OCI-LY1 (cell line): Measurements from ENCODE around the gene ZBTB45.

Source experiments
- H2AFZ ChIP-seq: fragments of 200-600 bp; sonication (generic), shearing (Covaris generic); 2 replicates; pipeline ENCODE4 v1.6.0; 2014; ENCODE audit warnings: antibody characterized with exemption, mild to moderate bottlenecking, low read length
- H3F3A ChIP-seq: fragments of 200-600 bp; sonication (generic), shearing (Covaris generic); 2 replicates; pipeline ENCODE4 v1.6.0; 2014; ENCODE audit warnings: mild to moderate bottlenecking, antibody characterized with exemption, low read length, moderate library complexity; ENCODE audit not compliant: insufficient read depth
- H3K27ac ChIP-seq: fragments of 200-600 bp; sonication (generic); 2 replicates; pipeline ENCODE4 v1.5.1; 2014; ENCODE audit warnings: low read length, mixed run types, mild to moderate bottlenecking, low read depth; ENCODE audit not compliant: poor library complexity, severe bottlenecking
- H3K27me3 ChIP-seq: fragments of 200-600 bp; sonication (generic); 2 replicates; pipeline ENCODE4 v1.6.0; 2014; ENCODE audit warnings: antibody characterized with exemption, mild to moderate bottlenecking, low read length, moderate library complexity; ENCODE audit not compliant: insufficient read depth
- H3K36me3 ChIP-seq: fragments of 200-600 bp; sonication (generic); 2 replicates; pipeline ENCODE4 v1.6.1; 2014; ENCODE audit warnings: mild to moderate bottlenecking, antibody characterized with exemption, low read length, moderate library complexity, mixed read lengths; ENCODE audit not compliant: insufficient read depth
- H3K4me1 ChIP-seq: fragments of 200-600 bp; sonication (generic); 2 replicates; pipeline ENCODE4 v1.5.1; 2014; ENCODE audit warnings: mild to moderate bottlenecking, low read length, moderate library complexity; ENCODE audit not compliant: insufficient read depth, severe bottlenecking
- H3K4me2 ChIP-seq: fragments of 200-600 bp; sonication (generic), shearing (Covaris generic); 2 replicates; pipeline ENCODE4 v1.6.1; 2014; ENCODE audit warnings: low read length
- H3K4me3 ChIP-seq: fragments of 200-600 bp; sonication (generic); 2 replicates; pipeline ENCODE4 v1.5.1; 2014; ENCODE audit warnings: low read length, low read depth, mild to moderate bottlenecking, mixed read lengths; ENCODE audit not compliant: poor library complexity, severe bottlenecking
- H3K79me2 ChIP-seq: fragments of 200-600 bp; shearing (Covaris generic); 2 replicates; pipeline ENCODE4 v1.6.1; 2016; ENCODE audit warnings: mixed run types, low read length, mixed read lengths; ENCODE audit not compliant: insufficient read depth
- H3K9ac ChIP-seq: fragments of 200-600 bp; sonication (generic), shearing (Covaris generic); 2 replicates; pipeline ENCODE4 v1.6.1; 2014; ENCODE audit warnings: mild to moderate bottlenecking, low read length, mixed read lengths
- H3K9me2 ChIP-seq: fragments of 200-600 bp; sonication (generic), shearing (Covaris generic); 2 replicates; pipeline ENCODE4 v1.6.1; 2014; ENCODE audit warnings: low read depth, mild to moderate bottlenecking, low read length, mixed read lengths
- H3K9me3 ChIP-seq: fragments of 200-600 bp; shearing (Covaris generic); 2 replicates; pipeline ENCODE4 v1.6.1; 2014; ENCODE audit warnings: low read length, mixed read lengths
- H4K20me1 ChIP-seq: fragments of 200-600 bp; sonication (generic), shearing (Covaris generic); 2 replicates; pipeline ENCODE4 v1.6.0; 2016; ENCODE audit warnings: mild to moderate bottlenecking, low read length; ENCODE audit not compliant: insufficient read depth
- EZH2 ChIP-seq: fragments of 200-600 bp; sonication (generic), shearing (Covaris generic); IDR thresholded peaks from 2 replicates; pipeline ENCODE4 v1.8.0; 2017; ENCODE audit warnings: borderline replicate concordance, mixed run types, mild to moderate bottlenecking, antibody characterized with exemption, low read length, moderate library complexity, mixed read lengths
- TF ChIP-seq, protein P1 (sequence below): fragments of 200-600 bp; sonication (generic), shearing (Covaris generic); IDR thresholded peaks from 2 replicates; pipeline ENCODE4 v1.5.1; 2017; ENCODE audit warnings: mild to moderate bottlenecking, antibody characterized with exemption, low read length, moderate library complexity, mixed read lengths

The ZBTB45 gene

GRCh38 chr19:58550362-58551122 lies 30.9 kb upstream of the ZBTB45 start:
- no peak overlapping the region for H3K27ac ChIP-seq
- H3K4me1 ChIP-seq, result peaks cover 33% of the 10 kb centered on the region
- no peaks in the 10 kb centered on the region for H3K9me3 ChIP-seq
- 0 out of 2 replicates have a peak, but pooled peaks cover 7% of the 10 kb centered on the region for H3F3A ChIP-seq
- H4K20me1 ChIP-seq, result no peaks in the 10 kb centered on the region
- no peaks in the 10 kb centered on the region for H3K9me2 ChIP-seq
- peaks cover 83% of the 10 kb centered on the region for H3K36me3 ChIP-seq
- no peaks in the 10 kb centered on the region for H3K27me3 ChIP-seq
- H2AFZ ChIP-seq, result no peak overlapping the region
- no peak overlapping the region for H3K4me3 ChIP-seq
- no peak overlapping the region for H3K4me2 ChIP-seq
- TF ChIP-seq, protein P1, sequence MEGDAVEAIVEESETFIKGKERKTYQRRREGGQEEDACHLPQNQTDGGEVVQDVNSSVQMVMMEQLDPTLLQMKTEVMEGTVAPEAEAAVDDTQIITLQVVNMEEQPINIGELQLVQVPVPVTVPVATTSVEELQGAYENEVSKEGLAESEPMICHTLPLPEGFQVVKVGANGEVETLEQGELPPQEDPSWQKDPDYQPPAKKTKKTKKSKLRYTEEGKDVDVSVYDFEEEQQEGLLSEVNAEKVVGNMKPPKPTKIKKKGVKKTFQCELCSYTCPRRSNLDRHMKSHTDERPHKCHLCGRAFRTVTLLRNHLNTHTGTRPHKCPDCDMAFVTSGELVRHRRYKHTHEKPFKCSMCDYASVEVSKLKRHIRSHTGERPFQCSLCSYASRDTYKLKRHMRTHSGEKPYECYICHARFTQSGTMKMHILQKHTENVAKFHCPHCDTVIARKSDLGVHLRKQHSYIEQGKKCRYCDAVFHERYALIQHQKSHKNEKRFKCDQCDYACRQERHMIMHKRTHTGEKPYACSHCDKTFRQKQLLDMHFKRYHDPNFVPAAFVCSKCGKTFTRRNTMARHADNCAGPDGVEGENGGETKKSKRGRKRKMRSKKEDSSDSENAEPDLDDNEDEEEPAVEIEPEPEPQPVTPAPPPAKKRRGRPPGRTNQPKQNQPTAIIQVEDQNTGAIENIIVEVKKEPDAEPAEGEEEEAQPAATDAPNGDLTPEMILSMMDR, result no peak
- TF ChIP-seq EZH2, result no peak
- H3K9ac ChIP-seq, result no peak overlapping the region
- peaks cover 20% of the 10 kb centered on the region for H3K79me2 ChIP-seq

- Histone ChIP-seq H3K27me3 (no peaks in the 10 kb centered on the region), H3K9me3 (no peaks in the 10 kb centered on the region), H3K79me2 (peaks cover 27% of the 10 kb centered on the region), H3K27ac (no peak overlapping the region), H3K9ac (no peak overlapping the region), H3F3A (0 out of 2 replicates have a peak, but pooled peaks cover 7% of the 10 kb centered on the region), H2AFZ (no peak overlapping the region), H3K4me1 (peaks cover 30% of the 10 kb centered on the region), H3K9me2 (no peaks in the 10 kb centered on the region), H3K4me2 (no peak overlapping the region), H3K4me3 (no peak overlapping the region), H3K36me3 (peaks cover 86% of the 10 kb centered on the region), H4K20me1 (no peaks in the 10 kb centered on the region)
- no peak for TF ChIP-seq EZH2
- TF ChIP-seq, protein P1, result no peak
Measured at GRCh38 chr19:58549664-58550361, 30.2 kb upstream of the ZBTB45 start.

DNA sequence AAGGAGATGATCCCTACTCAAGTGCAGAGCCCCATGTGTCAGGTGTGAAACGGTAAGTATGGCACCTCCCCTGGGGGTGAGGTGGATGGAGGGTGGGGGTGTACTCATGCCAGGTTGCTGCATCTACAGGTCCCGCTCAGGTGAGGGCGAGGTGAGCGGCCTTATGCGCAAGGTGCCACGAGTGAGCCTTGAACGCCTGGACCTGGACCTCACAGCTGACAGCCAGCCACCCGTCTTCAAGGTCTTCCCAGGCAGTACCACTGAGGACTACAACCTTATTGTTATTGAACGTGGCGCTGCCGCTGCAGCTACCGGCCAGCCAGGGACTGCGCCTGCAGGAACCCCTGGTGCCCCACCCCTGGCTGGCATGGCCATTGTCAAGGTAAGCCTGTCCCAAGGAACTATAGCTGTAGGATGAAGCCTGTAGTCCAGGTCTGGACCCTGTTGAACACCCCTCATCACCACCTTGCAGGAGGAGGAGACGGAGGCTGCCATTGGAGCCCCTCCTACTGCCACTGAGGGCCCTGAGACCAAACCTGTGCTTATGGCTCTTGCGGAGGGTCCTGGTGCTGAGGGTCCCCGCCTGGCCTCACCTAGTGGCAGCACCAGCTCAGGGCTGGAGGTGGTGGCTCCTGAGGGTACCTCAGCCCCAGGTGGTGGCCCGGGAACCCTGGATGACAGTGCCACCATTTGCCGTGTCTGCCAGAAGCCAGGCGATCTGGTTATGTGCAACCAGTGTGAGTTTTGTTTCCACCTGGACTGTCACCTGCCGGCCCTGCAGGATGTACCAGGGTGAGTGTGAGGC lies 29.5 kb upstream of the ZBTB45 start:
- H2AFZ ChIP-seq, result no peak overlapping the region
- 0 out of 2 replicates have a peak, but pooled peaks cover 7% of the 10 kb centered on the region for H3F3A ChIP-seq
- no peak overlapping the region for H3K4me2 ChIP-seq
- H4K20me1 ChIP-seq, result no peaks in the 10 kb centered on the region
- no peak overlapping the region for H3K9ac ChIP-seq
- H3K9me3 ChIP-seq, result no peaks in the 10 kb centered on the region
- peaks cover 26% of the 10 kb centered on the region for H3K4me1 ChIP-seq
- H3K36me3 ChIP-seq, result peaks cover 87% of the 10 kb centered on the region
- H3K4me3 ChIP-seq, result no peak overlapping the region
- H3K27ac ChIP-seq, result no peak overlapping the region
- no peaks in the 10 kb centered on the region for H3K9me2 ChIP-seq
- TF ChIP-seq, protein P1, result no peak
- TF ChIP-seq EZH2, result no peak
- H3K27me3 ChIP-seq, result no peaks in the 10 kb centered on the region
- H3K79me2 ChIP-seq, result peaks cover 29% of the 10 kb centered on the region
